CD14-positive monocyte (primary cell): ENCODE measurements around the gene ZP1. TPM values are rescaled to one million over a fixed set of nuclear protein-coding genes. Genes with fewer than 3 reads are reported as not detected.

Experiments used
- DNase-seq, 3 donors: peaks; one replicate each; pipeline ENCODE4 v3.0.0-alpha.2; 2011 to 2022
- H2AFZ ChIP-seq: 2 replicates; pipeline ENCODE4 v1.6.0; 2012; ENCODE audit warnings: mild to moderate bottlenecking, low read depth, low read length, inconsistent platforms; ENCODE audit not compliant: insufficient read depth, poor library complexity, severe bottlenecking
- H3K27ac ChIP-seq, 2 donors: 1 replicate in 1 of 2; 2 replicates in 1 of 2; pipeline ENCODE4 v1.5.1; 2012 to 2013; ENCODE audit warnings: low read length in 2 of 2, control low read depth in 1 of 2, inconsistent platforms in 1 of 2, low read depth in 1 of 2, mild to moderate bottlenecking in 1 of 2
- H3K27me3 ChIP-seq, 2 donors: one replicate each; pipeline versions ENCODE4 v1.6.0 to v1.6.1; 2011 to 2013; ENCODE audit warnings: low read length in 2 of 2; ENCODE audit not compliant: control insufficient read depth in 2 of 2, insufficient read depth in 2 of 2
- H3K36me3 ChIP-seq, 2 donors: replicated peaks in 1 of 2; 1 replicate in 1 of 2; 2 replicates in 1 of 2; pipeline versions ENCODE4 v1.5.1 to v1.6.1; 2012 to 2013; ENCODE audit warnings: low read length in 2 of 2, control low read depth in 1 of 2, inconsistent platforms in 1 of 2, mild to moderate bottlenecking in 1 of 2; ENCODE audit not compliant: insufficient read depth in 2 of 2, control insufficient read depth in 1 of 2
- H3K4me1 ChIP-seq, 2 donors: 1 replicate in 1 of 2; 2 replicates in 1 of 2; pipeline versions ENCODE4 v1.5.1 to v1.6.1; 2012 to 2013; ENCODE audit warnings: low read length in 2 of 2, control low read depth in 1 of 2, inconsistent platforms in 1 of 2, mild to moderate bottlenecking in 1 of 2, moderate library complexity in 1 of 2; ENCODE audit not compliant: insufficient read depth in 2 of 2, control insufficient read depth in 1 of 2
- H3K4me2 ChIP-seq: replicated peaks from 2 replicates; pipeline ENCODE3; 2012; ENCODE audit warnings: low read length, moderate library complexity, mild to moderate bottlenecking; ENCODE audit not compliant: poor library complexity, severe bottlenecking; ENCODE audit errors: extremely low read depth
- H3K4me3 ChIP-seq, 3 experiments: fragments of 200-600 bp in 1 of 3; sonication (generic) in 1 of 3; replicated peaks in 1 of 3; 1 replicate in 2 of 3; 2 replicates in 1 of 3; pipeline ENCODE4 v1.5.1; 2011 to 2013; ENCODE audit warnings: low read length in 3 of 3, mild to moderate bottlenecking in 3 of 3, control low read depth in 2 of 3, low read depth in 2 of 3, inconsistent platforms in 1 of 3, moderate library complexity in 1 of 3
- H3K79me2 ChIP-seq: 2 replicates; pipeline ENCODE4 v1.6.0; 2012; ENCODE audit warnings: mild to moderate bottlenecking, control low read depth, inconsistent platforms, low read length, moderate library complexity; ENCODE audit not compliant: insufficient read depth
- H3K9ac ChIP-seq: 2 replicates; pipeline ENCODE4 v1.6.0; 2017; ENCODE audit warnings: low read length, mild to moderate bottlenecking; ENCODE audit not compliant: insufficient read depth, poor library complexity, severe bottlenecking
- H3K9me3 ChIP-seq, 2 donors: replicated peaks in 1 of 2; 1 replicate in 1 of 2; 2 replicates in 1 of 2; pipeline versions ENCODE4 v1.5.1 to v1.6.1; 2012 to 2013; ENCODE audit warnings: low read length in 2 of 2, control low read depth in 1 of 2; ENCODE audit not compliant: control insufficient read depth in 1 of 2, insufficient read depth in 1 of 2
- H4K20me1 ChIP-seq: 2 replicates; pipeline ENCODE4 v1.6.0; 2012; ENCODE audit warnings: mild to moderate bottlenecking, low read length, control low read depth, moderate library complexity; ENCODE audit not compliant: insufficient read depth
- H3K27ac Mint-ChIP-seq, 7 donors: one replicate each; pipeline ENCODE4 v1.8.0; 2020; ENCODE audit warnings: mild to moderate bottlenecking in 7 of 7, mixed read lengths in 7 of 7, moderate library complexity in 6 of 7, inconsistent platforms in 2 of 7
- H3K27me3 Mint-ChIP-seq, 3 donors: one replicate each; pipeline ENCODE4 v1.8.0; 2021 to 2022; ENCODE audit warnings: low read depth in 3 of 3, mild to moderate bottlenecking in 3 of 3, mixed read lengths in 3 of 3, moderate library complexity in 3 of 3, inconsistent platforms in 1 of 3
- H3K36me3 Mint-ChIP-seq, 2 donors: one replicate each; pipeline ENCODE4 v1.8.0; 2020; ENCODE audit warnings: mixed read lengths in 2 of 2, inconsistent platforms in 1 of 2, mild to moderate bottlenecking in 1 of 2
- H3K4me1 Mint-ChIP-seq: one replicate; pipeline ENCODE4 v1.8.0; 2020; ENCODE audit warnings: mild to moderate bottlenecking, mixed read lengths
- H3K4me3 Mint-ChIP-seq, 2 donors: one replicate each; pipeline ENCODE4 v1.8.0; 2020; ENCODE audit warnings: mild to moderate bottlenecking in 2 of 2, mixed read lengths in 2 of 2, moderate library complexity in 1 of 2
- H3K9me3 Mint-ChIP-seq, 7 donors: one replicate each; pipeline ENCODE4 v1.8.0; 2020 to 2022; ENCODE audit warnings: mixed read lengths in 7 of 7, mild to moderate bottlenecking in 6 of 7, moderate library complexity in 6 of 7, inconsistent platforms in 2 of 7
- CTCF ChIP-seq: fragments of 200-600 bp; IDR thresholded peaks from one replicate; pipeline ENCODE4 v1.8.0; 2022; ENCODE audit warnings: antibody characterized with exemption, mild to moderate bottlenecking
- WGBS: methylation state at CpG from one replicate; pipeline ENCODE4 v1.1.5; 2013; ENCODE audit warnings: missing lambda C conversion rate; ENCODE audit not compliant: insufficient coverage; 5-methylcytosine and 5-hydroxymethylcytosine counted together
- intact Hi-C, 2 donors: fragments of 100-400 bp; cut with micrococcal nuclease; formaldehyde crosslinking; loops; one replicate each; pipeline versions ENCODE4 v1.15.0 to v1.15.1; 2023
- polyA plus RNA-seq, 3 donors: library from polyadenylated mRNA; depleted of rRNA in 1 of 3; unstranded in 2 of 3; stranded (reverse) in 1 of 3; fragments of 300-500 nt in 2 of 3; fragments of >200 nt in 1 of 3; fragmentation: Illumina TruSeq in 2 of 3; gene quantifications; 1 replicate in 2 of 3; 2 replicates in 1 of 3; pipeline ENCODE4 v1.2.3, GENCODE V29; 2012 to 2021

Gene ZP1
- polyA plus RNA-seq, 3 donors = 0.09 to 0.40 TPM; not detected in 1

DNA sequence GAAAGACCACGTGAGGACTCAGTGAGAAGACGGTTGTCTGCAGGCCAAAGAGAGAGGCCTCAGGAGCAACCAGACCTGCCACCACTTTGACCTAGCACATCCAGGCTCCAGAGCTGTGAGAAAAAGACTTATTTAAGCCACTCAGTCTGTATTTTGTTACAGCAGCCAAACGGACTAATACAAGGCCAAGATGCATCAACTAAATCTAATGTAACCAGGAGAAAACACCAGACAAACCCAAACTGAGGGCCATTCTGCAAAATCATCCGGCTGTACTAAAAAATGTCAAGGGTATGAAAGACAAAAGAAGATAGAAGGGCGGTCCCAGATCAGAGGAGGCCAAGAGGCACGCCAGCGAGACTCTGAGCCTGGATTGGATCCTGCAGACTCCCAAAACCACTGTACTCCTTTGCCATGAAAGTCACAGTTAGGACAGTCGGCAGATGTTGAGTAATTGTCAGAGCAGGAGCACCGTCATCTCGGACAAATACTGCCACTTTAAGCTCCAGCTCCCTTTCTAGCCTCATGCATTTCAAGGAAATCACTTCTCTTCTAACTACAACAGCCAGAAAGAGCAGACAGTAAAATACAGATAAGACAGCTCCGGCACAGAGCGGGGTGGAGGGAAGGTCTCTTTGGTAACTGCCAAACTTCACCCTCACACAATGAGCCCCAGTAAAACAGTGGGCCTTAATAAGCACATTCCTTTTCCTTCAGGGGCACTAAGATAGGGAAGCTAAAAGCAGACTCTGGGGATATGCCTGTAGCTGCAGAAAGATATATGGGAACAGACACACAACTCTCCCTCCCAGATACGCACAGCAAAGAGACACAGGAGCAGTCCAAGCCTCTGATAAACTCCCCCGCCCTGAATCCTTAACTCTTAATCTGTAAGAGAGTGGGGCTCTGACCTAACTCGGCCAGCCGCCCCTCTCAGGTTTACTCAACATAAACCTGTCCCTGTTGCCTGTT lies 3.5 kb upstream of the ZP1 start:
- Histone ChIP-seq H3K4me3 (no peak overlapping the region), H3K79me2 (no peaks in the 10 kb centered on the region), H3K27me3 (no peaks in the 10 kb centered on the region), H4K20me1 (no peaks in the 10 kb centered on the region), H3K27ac (no peak overlapping the region), H3K9ac (no peak overlapping the region), H3K36me3 (no peaks in the 10 kb centered on the region), H2AFZ (no peak overlapping the region), H3K4me1 (peaks cover 4 to 6% of the 10 kb centered on the region in 2 donors), H3K4me2 (no peak overlapping the region), H3K9me3 (no peaks in the 10 kb centered on the region)
- peaks cover 0 to 2% (median 2%) of the 10 kb centered on the region in 3 donors for H3K27me3 Mint-ChIP-seq
- TF ChIP-seq CTCF = no peak
- H3K4me3 Mint-ChIP-seq = no peak overlapping the region
- H3K9me3 Mint-ChIP-seq = peaks cover 0 to 3% (median 0%) of the 10 kb centered on the region in 7 donors
- H3K27ac Mint-ChIP-seq = no peak overlapping the region
- intact Hi-C loops = no loop called here
- 98% methylated on average over 6 of the region's 16 CpGs for WGBS
- H3K36me3 Mint-ChIP-seq = no peaks in the 10 kb centered on the region
- H3K4me1 Mint-ChIP-seq = peaks cover 8% of the 10 kb centered on the region
- no peak for DNase-seq

DNA sequence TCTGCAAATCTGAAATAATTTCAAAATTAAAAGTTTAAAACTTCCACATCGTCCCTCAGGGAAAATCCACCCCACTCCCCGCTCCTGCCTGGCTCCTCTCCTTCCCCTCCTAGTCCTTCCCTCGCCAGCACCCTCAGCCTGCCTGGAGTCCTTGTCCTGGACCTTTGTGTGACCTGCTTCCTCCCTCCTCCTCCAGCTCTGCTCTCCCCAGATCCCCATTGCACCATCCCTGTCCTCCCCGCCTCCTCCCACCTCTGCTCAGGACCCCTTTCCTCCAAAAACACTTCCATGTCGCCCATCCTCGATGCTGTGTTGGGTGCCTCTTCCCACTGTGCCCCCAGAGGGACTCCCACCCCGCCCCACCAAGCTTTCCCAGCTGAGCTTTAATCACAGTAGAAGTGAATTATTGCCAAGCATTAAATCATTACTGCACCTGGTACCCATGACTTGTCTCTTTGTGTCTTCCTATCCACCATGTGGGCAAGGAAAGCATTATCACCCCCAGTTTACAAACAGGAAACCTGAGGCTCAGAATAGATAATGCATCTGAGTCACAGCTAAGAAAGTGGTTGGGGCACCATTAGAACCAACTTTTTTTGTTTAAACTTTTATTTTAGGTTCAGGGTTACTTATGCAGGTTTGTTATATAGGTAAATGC lies 2.4 kb upstream of the ZP1 start:
- H3K4me2 ChIP-seq = no peak overlapping the region
- H4K20me1 ChIP-seq = no peaks in the 10 kb centered on the region
- no peaks in the 10 kb centered on the region for H3K9me3 ChIP-seq
- H3K9ac ChIP-seq = no peak overlapping the region
- no peak for TF ChIP-seq CTCF
- H3K36me3 Mint-ChIP-seq = no peaks in the 10 kb centered on the region
- DNase-seq = no peak
- intact Hi-C loops = no loop called here
- no peak overlapping the region for H2AFZ ChIP-seq
- H3K79me2 ChIP-seq = no peaks in the 10 kb centered on the region
- H3K36me3 ChIP-seq = no peaks in the 10 kb centered on the region
- no peak overlapping the region for H3K4me3 Mint-ChIP-seq
- H3K27me3 ChIP-seq = no peaks in the 10 kb centered on the region
- no peaks in the 10 kb centered on the region for H3K9me3 Mint-ChIP-seq
- no peak overlapping the region for H3K27ac ChIP-seq
- H3K4me3 ChIP-seq = no peak overlapping the region
- 88% methylated on average over 7 of the region's 7 CpGs for WGBS
- H3K27ac Mint-ChIP-seq = peak overlapping the region in 2 of 7 donors; percentile 0 to 62
- no peaks in the 10 kb centered on the region for H3K4me1 ChIP-seq
- peaks cover 2% of the 10 kb centered on the region for H3K4me1 Mint-ChIP-seq
- H3K27me3 Mint-ChIP-seq = peaks cover 0 to 3% (median 2%) of the 10 kb centered on the region in 3 donors
